ENCODE data around the gene OR13F1. TPM values are rescaled to one million over a fixed set of nuclear protein-coding genes. Genes with fewer than 3 reads are reported as not detected.
"Not testable (repeated sequence)": the region's sequence is repeated elsewhere in the genome, so short reads cannot be mapped to it uniquely, and the experiment has no call there.

Gene OR13F1
- polyA plus RNA-seq = not detected

GRCh38 chr9:104503963-104504362 lies at the start of gene OR13F1:
Gene OR13F1, plus strand, starts transcription at chr9:104504263. Its CDS starts 0 bp downstream, at chr9:104504263.
- H3K27ac ChIP-seq (ENCODE audit: low read depth, low read length) = no peak within 1 kb of the TSS
- WGBS, 3 donors = 84 to 90% (median 88%) methylated on average over 5 of the region's 5 CpGs

GRCh38 chr9:104456831-104457230 lies 47.2 kb upstream of the OR13F1 start:
- 20 to 58% (median 29%) methylated on average over 1 of the region's 1 CpG for WGBS, 3 donors

GRCh38 chr9:104463864-104464263 lies 40.2 kb upstream of the OR13F1 start:
- H3K27ac ChIP-seq (ENCODE audit: low read depth, low read length) = no peak overlapping the region

More at GRCh38 chr9:104456831-104457230, 47.2 kb upstream of the OR13F1 start:
- H3K27ac ChIP-seq (ENCODE audit: low read depth, low read length) = no peak overlapping the region

GRCh38 chr9:104468261-104468660 lies 35.8 kb upstream of the OR13F1 start:
- H3K27ac ChIP-seq (ENCODE audit: low read depth, low read length) = no peak overlapping the region

GRCh38 chr9:104482921-104483570 lies 21.0 kb upstream of the OR13F1 start:
- WGBS, 3 donors = 65 to 77% (median 70%) methylated on average over 5 of the region's 5 CpGs
- no peak overlapping the region for H3K27ac ChIP-seq (ENCODE audit: low read depth, low read length)

GRCh38 chr9:104485014-104485413 lies 19.0 kb upstream of the OR13F1 start:
- no peak overlapping the region for H3K27ac ChIP-seq (ENCODE audit: low read depth, low read length)
- 85 to 94% (median 92%) methylated on average over 2 of the region's 2 CpGs for WGBS, 3 donors

GRCh38 chr9:104494808-104495207 lies 9.3 kb upstream of the OR13F1 start:
- no peak overlapping the region for H3K27ac ChIP-seq (ENCODE audit: low read depth, low read length)
- WGBS, 3 donors = 45 to 58% (median 45%) methylated on average over 3 of the region's 3 CpGs

GRCh38 chr9:104503440-104503839 lies 623 bp upstream of the OR13F1 start:
- no peak overlapping the region for H3K27ac ChIP-seq (ENCODE audit: low read depth, low read length)

GRCh38 chr9:104506565-104506964 lies 2.5 kb downstream of the OR13F1 start:
- no peak overlapping the region for H3K27ac ChIP-seq (ENCODE audit: low read depth, low read length)

- no peak overlapping the region for H3K27ac ChIP-seq (ENCODE audit: low read depth, low read length)
- WGBS, 3 donors = 64 to 78% (median 74%) methylated on average over 5 of the region's 5 CpGs
Observed at GRCh38 chr9:104514901-104515300, 10.8 kb downstream of the OR13F1 start.

GRCh38 chr9:104520241-104520640 lies 16.2 kb downstream of the OR13F1 start:
- not testable (repeated sequence) for H3K27ac ChIP-seq (ENCODE audit: low read depth, low read length)
- 84 to 88% (median 85%) methylated on average over 10 of the region's 10 CpGs for WGBS, 3 donors

GRCh38 chr9:104527109-104527508 lies 23.0 kb downstream of the OR13F1 start, which contains the start of gene OR13C4:
Gene OR13C4, minus strand, starts transcription at chr9:104527209. Its CDS starts 0 bp downstream, at chr9:104527209.
- no peak within 1 kb of the TSS for H3K27ac ChIP-seq (ENCODE audit: low read depth, low read length)

- WGBS, 3 donors = 90 to 93% (median 92%) methylated on average over 5 of the region's 5 CpGs
- H3K27ac ChIP-seq (ENCODE audit: low read depth, low read length) = no peak within 1 kb of the TSS
Observed at GRCh38 chr9:104536756-104537155, 32.7 kb downstream of the OR13F1 start, which contains the start of gene OR13C3. Gene OR13C3, minus strand, starts transcription at chr9:104536856. Its CDS starts 133 bp downstream, at chr9:104536723.

GRCh38 chr9:104539275-104539674 lies 35.2 kb downstream of the OR13F1 start:
- no peak overlapping the region for H3K27ac ChIP-seq (ENCODE audit: low read depth, low read length)
- 32 to 70% (median 50%) methylated on average over 1 of the region's 1 CpG for WGBS, 3 donors

GRCh38 chr9:104544644-104545043 lies 40.6 kb downstream of the OR13F1 start:
- no peak overlapping the region for H3K27ac ChIP-seq (ENCODE audit: low read depth, low read length)
- WGBS, 3 donors = 87 to 92% (median 92%) methylated on average over 4 of the region's 4 CpGs

- H3K27ac ChIP-seq (ENCODE audit: low read depth, low read length) = no peak overlapping the region
- 26 to 43% (median 26%) methylated on average over 1 of the region's 1 CpG for WGBS, 3 donors
Observed at GRCh38 chr9:104553261-104553660, 49.2 kb downstream of the OR13F1 start.

Other genes starting within 250 kb of the OR13F1 start
- not detected for gene OR13C4, start 22.9 kb downstream of the OR13F1 start, polyA plus RNA-seq
- not detected for gene OR13C3, start 32.6 kb downstream of the OR13F1 start, polyA plus RNA-seq
- not detected for gene OR13C8, start 64.9 kb downstream of the OR13F1 start, polyA plus RNA-seq
- not detected for gene OR13C5, start 95.2 kb downstream of the OR13F1 start, polyA plus RNA-seq
- gene OR13C2, start 101.4 kb downstream of the OR13F1 start, polyA plus RNA-seq = not detected
- not detected for gene OR13C9, start 113.9 kb downstream of the OR13F1 start, polyA plus RNA-seq
- gene OR13D1, start 190.3 kb downstream of the OR13F1 start, polyA plus RNA-seq = not detected
- gene NIPSNAP3A, start 243.4 kb downstream of the OR13F1 start, polyA plus RNA-seq = 10 to 100 TPM; 11.1 to 35.4 (median 27.2) TPM

All from adipose tissue (tissue), 3 donors.